ENCODE results near the gene HTR3B. TPM values are rescaled to one million over a fixed set of nuclear protein-coding genes. Genes with fewer than 3 reads are reported as not detected.

The HTR3B gene
- total and polyA plus RNA-seq, 10 of the 15 experiments (the other 5 are each of a cell fraction or from before 2014, with no cell fraction given) = not detected

GRCh38 chr11:113971506-113972195 is 67.1 kb downstream of the HTR3B start (continued):
- TF ChIP-seq IRF5 (IDR thresholded peaks at IDR 0.05; ENCODE audit: borderline replicate concordance) (no peak), ZBTB33 (IDR thresholded peaks at IDR 0.05) (no peak), SP1 (IDR thresholded peaks at IDR 0.05; ENCODE audit: low read depth, low read length) (no peak), MTA2 (IDR thresholded peaks at IDR 0.05; ENCODE audit: low read depth) (no peak)

GRCh38 chr11:113974741-113975470 is 70.3 kb downstream of the HTR3B start, which contains the start of gene HTR3A:
HTR3A (plus strand) TSS chr11:113975108; CDS start chr11:113975326, 218 bp downstream.
- Histone ChIP-seq H3K9me3 (replicated peaks; ENCODE audit: control insufficient read depth, insufficient read depth, low read length) (no peaks in the 10 kb centered on the region), H2AFZ (ENCODE audit: control insufficient read depth, low read depth, low read length) (no peak within 1 kb of the TSS), H3K27me3 (replicated peaks in 1 of 2; ENCODE audit: control insufficient read depth in 2 of 2, insufficient read depth in 2 of 2, low read length in 1 of 2) (peaks cover 4 to 9% of the 10 kb centered on the region in 2 experiments; a peak in 3 of 4 replicates), H3K36me3 (ENCODE audit: control insufficient read depth in 2 of 2, insufficient read depth in 2 of 2, low read length in 1 of 2) (no peaks in the 10 kb centered on the region), H3K4me3 (no peak within 1 kb of the TSS), H3K4me1 (ENCODE audit: control insufficient read depth, insufficient read depth, low read length) (peaks cover 8% of the 10 kb centered on the region), H3K27ac (ENCODE audit: control insufficient read depth, insufficient read depth) (no peak within 1 kb of the TSS), H3K9ac (ENCODE audit: control insufficient read depth, insufficient read depth, low read length) (no peak within 1 kb of the TSS), H4K20me1 (ENCODE audit: control insufficient read depth, insufficient read depth) (no peaks in the 10 kb centered on the region; the same call in 1 of the 2 replicates), H3K79me2 (ENCODE audit: control insufficient read depth, insufficient read depth, low read length) (no peaks in the 10 kb centered on the region), H3K4me2 (ENCODE audit: control insufficient read depth, insufficient read depth) (no peak within 1 kb of the TSS)
- WGBS (ENCODE audit: insufficient coverage, insufficient replicate concordance, low lambda C conversion rate, missing lambda C conversion rate) = 19% methylated on average over 12 of the region's 12 CpGs
- BruUV-seq (replicated peaks) = no TSS peak
- ChIA-PET CTCF (interaction anchor here (2.1 kb wide), 1 partner anchor 17 kb away, joined by 5 read pairs; no protein-coding TSS in a partner anchor), POLR2A (no interaction called here), RAD21 (ENCODE audit: unreplicated experiment) (no interaction called here), SMC1A (ENCODE audit: uncharacterized antibody, unreplicated experiment) (no interaction called here)
- FAIRE-seq (no peak), ATAC-seq (no peak), DNase-seq (ENCODE audit: low read depth, low spot score) (no peak)
- in situ Hi-C loops (cut with MboI) (no loop called here), intact Hi-C loops (cut with micrococcal nuclease; ENCODE audit: unreplicated experiment) (no loop called here)
- TF ChIP-seq MTA2 (IDR thresholded peaks at IDR 0.05; ENCODE audit: low read depth) = no peak
- TF ChIP-seq TCF7 (IDR thresholded peaks at IDR 0.05; ENCODE audit: borderline replicate concordance) = no peak
- TF ChIP-seq TBL1XR1 (IDR thresholded peaks at IDR 0.05; ENCODE audit: low read depth, low read length) = no peak
- TF ChIP-seq MEF2B (IDR thresholded peaks at IDR 0.05; ENCODE audit: partially characterized antibody, poor library complexity, severe bottlenecking) = no peak
- no peak for TF ChIP-seq KDM1A (IDR thresholded peaks at IDR 0.05; ENCODE audit: borderline replicate concordance)
- TF ChIP-seq CEBPB (IDR thresholded peaks at IDR 0.05; ENCODE audit: borderline replicate concordance in 1 of 2, low read depth in 2 of 2, low read length in 2 of 2) = no peak
- no peak for TF ChIP-seq FOXK2 (IDR thresholded peaks at IDR 0.05)
- no peak for TF ChIP-seq PAX8 (IDR thresholded peaks at IDR 0.05)
- no peak for TF ChIP-seq SMAD5 (IDR thresholded peaks at IDR 0.05; ENCODE audit: low read depth)
- no peak for TF ChIP-seq CHD4 (IDR thresholded peaks at IDR 0.05)
- no peak for TF ChIP-seq EZH2 (IDR thresholded peaks at IDR 0.05; ENCODE audit: borderline replicate concordance, control insufficient read depth, low read depth, low read length)
- TF ChIP-seq RCOR1 (conservative IDR thresholded peaks at IDR 0.05; ENCODE audit: low read depth, low read length) = no peak
- TF ChIP-seq SP1 (IDR thresholded peaks at IDR 0.05; ENCODE audit: low read depth, low read length) = no peak
- no peak for TF ChIP-seq ELK1 (IDR thresholded peaks at IDR 0.05; ENCODE audit: low read depth, low read length)
- no peak for TF ChIP-seq ZNF622 (IDR thresholded peaks at IDR 0.05)
- TF ChIP-seq CBFB (IDR thresholded peaks at IDR 0.05; ENCODE audit: low read depth) = no peak

Data from GM12878 (cell line).